ENCODE measurements around the gene SLC16A13.
"Not testable (repeated sequence)": the region's sequence is repeated elsewhere in the genome, so short reads cannot be mapped to it uniquely, and the experiment has no call there.

SLC16A13 gene

GRCh38 chr17:7035591-7036368, at the start of gene SLC16A13:
Gene SLC16A13, plus strand, starts transcription at chr17:7036015. Its CDS starts 368 bp downstream, at chr17:7036383.
- peak within 1 kb of the TSS; percentile 81 for H3K4me3 ChIP-seq (ENCODE audit: low read length)
- peak; percentile 63 for DNase-seq (ENCODE audit: low read depth)

GRCh38 chr17:6986676-6987075, 49.1 kb upstream of the SLC16A13 start:
- no peak for TF ChIP-seq CTCF (conservative IDR thresholded peaks at IDR 0.05; ENCODE audit: low read depth, low read length)
- no peak overlapping the region for H3K4me3 ChIP-seq (ENCODE audit: low read length)
- no peak for DNase-seq (ENCODE audit: low read depth)

More at GRCh38 chr17:7035591-7036368, at the start of gene SLC16A13:
- TF ChIP-seq CTCF (conservative IDR thresholded peaks at IDR 0.05; ENCODE audit: low read depth, low read length) = no peak

GRCh38 chr17:6989779-6990178, 46.0 kb upstream of the SLC16A13 start:
- no peak for DNase-seq (ENCODE audit: low read depth)
- no peak overlapping the region for H3K4me3 ChIP-seq (ENCODE audit: low read length)
- TF ChIP-seq CTCF (conservative IDR thresholded peaks at IDR 0.05; ENCODE audit: low read depth, low read length) = no peak

GRCh38 chr17:6993613-6994056, 42.2 kb upstream of the SLC16A13 start:
- not testable (repeated sequence) for H3K4me3 ChIP-seq (ENCODE audit: low read length); DNase-seq (ENCODE audit: low read depth)

GRCh38 chr17:6994118-6994598, 41.7 kb upstream of the SLC16A13 start:
- DNase-seq (ENCODE audit: low read depth) = no peak

GRCh38 chr17:6994666-6995256, 41.1 kb upstream of the SLC16A13 start:
- H3K4me3 ChIP-seq (ENCODE audit: low read length) = no peak overlapping the region
- TF ChIP-seq CTCF (conservative IDR thresholded peaks at IDR 0.05; ENCODE audit: low read depth, low read length) = no peak

More at GRCh38 chr17:6994118-6994598, 41.7 kb upstream of the SLC16A13 start:
- no peak overlapping the region for H3K4me3 ChIP-seq (ENCODE audit: low read length)
- no peak for TF ChIP-seq CTCF (conservative IDR thresholded peaks at IDR 0.05; ENCODE audit: low read depth, low read length)

GRCh38 chr17:6995500-6996255, 40.1 kb upstream of the SLC16A13 start, which contains the start of gene ALOX12:
Gene ALOX12, plus strand, starts transcription at chr17:6996049. Its CDS starts 69 bp downstream, at chr17:6996118.
- no peak for TF ChIP-seq CTCF (conservative IDR thresholded peaks at IDR 0.05; ENCODE audit: low read depth, low read length)
- H3K4me3 ChIP-seq (ENCODE audit: low read length) = peak within 1 kb of the TSS; percentile 31
- DNase-seq (ENCODE audit: low read depth) = no peak

More at GRCh38 chr17:6994666-6995256, 41.1 kb upstream of the SLC16A13 start:
- DNase-seq (ENCODE audit: low read depth) = no peak

Data from retinal pigment epithelial cell (primary cell).